SHP77 treated with DMSO at 0.1 percent for 48 hours (cell line): ENCODE results near the gene EDN2.

Source experiments
- DNase-seq: peaks from one replicate; lab custom pipeline; 2025; lab: John Stamatoyannopoulos, UW

Gene EDN2

DNA sequence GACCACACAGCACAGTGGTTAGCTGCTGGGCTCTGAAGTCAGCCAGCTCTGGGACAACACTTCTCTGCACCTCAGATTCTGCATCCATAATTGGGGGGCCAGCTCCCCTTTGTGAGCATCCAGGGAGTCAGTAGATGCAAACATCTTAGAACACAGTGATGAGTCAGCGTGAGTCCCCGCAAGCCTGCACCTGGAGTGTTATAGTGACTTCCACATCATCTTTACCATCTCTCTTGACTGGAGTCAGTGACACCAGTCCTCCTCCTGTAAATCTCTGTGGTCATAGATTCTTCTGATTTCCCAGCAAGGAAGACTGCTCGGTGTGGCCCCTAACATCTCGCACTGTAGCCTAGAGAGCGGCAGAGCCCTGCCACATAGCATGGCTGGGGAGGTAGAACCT, 13.9 kb upstream of the EDN2 start:
- DNase-seq: no peak

- DNase-seq: no peak
These were observed 13.1 kb upstream of the EDN2 start for GRCh38 chr1:41497461-41498030.

- no peak for DNase-seq
These were observed 12.6 kb upstream of the EDN2 start for GRCh38 chr1:41497056-41497440.

- no peak for DNase-seq
These were observed 11.9 kb upstream of the EDN2 start for GRCh38 chr1:41496080-41497055.

DNA sequence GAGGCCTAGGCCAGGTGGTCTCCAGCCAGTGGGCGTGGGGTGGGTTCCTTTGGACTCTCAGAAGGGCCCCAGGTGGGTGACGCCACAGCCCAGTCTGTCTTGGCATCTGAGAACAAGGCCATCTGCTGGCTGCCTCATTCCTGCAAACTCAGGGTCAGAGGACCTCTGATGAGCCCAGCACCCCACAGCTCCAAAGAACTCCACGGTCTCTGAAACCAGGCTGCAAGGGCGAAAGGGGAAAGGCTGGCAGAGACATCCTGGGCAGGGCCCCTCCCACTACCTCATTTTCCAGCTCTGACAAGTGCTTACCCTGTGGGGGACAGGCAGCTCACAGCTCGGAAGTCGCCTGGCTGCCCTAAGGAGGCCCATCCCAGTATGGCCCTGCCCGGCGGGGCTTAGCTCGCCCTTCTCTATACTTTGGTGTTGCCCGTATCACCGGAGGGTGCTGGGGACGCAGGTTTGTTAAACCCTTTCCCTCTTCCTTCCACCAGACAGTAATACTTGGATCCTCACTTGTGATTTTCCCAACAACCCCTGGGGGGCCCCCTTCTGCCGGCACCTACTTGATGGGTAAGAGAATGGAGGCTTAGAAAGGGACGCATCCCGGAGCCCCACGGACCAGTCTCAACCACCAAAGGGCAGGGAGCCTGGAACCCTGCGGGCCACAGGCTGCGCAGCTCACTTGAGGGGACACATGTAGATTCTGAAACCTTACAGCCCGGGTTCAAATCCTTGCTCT, 10.9 kb upstream of the EDN2 start:
- no peak for DNase-seq

DNA sequence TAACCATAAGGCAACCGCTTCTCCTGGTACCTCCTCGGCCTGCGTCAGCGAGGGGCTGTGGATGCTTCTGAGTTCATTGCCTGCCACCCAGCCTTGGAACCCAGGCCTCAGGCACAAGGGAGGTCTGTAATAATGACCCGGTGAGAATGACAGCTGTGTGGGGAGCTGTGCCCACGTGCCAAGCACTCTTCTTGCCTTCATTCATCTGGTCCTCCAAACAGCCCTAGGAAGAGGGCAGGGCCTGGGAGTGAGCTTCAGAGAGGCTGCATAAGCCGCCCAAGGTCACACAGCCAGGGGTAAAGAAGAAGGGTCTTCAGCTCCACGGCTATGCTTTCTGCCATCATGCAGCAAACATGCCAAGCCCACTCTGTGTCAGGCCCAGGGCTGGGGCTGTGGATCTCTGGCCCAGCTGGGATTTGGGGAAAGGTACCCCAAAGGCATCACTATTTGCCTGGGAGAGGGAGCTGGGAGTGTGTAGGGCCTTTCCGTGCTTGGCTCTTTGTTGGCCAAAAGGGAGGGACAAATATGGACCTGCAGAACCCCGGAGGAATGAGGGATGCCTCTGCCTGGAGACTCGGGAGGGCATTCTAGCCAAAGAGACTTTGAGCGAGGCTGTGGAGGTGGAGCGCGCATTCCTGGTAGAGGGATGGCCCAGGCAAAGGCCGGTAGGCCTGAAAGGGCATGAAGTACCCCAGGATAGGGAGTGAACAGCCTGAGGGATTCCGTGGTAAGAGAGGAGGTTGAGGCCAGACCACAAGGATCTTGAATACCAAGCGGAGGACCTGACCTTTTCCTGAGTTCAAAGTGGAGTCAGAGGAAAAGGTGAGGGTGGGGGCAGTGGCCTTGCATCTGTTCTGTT, 10.1 kb upstream of the EDN2 start:
- DNase-seq: no peak

- DNase-seq: no peak
These were observed 9.3 kb upstream of the EDN2 start for GRCh38 chr1:41493626-41494350.

DNA sequence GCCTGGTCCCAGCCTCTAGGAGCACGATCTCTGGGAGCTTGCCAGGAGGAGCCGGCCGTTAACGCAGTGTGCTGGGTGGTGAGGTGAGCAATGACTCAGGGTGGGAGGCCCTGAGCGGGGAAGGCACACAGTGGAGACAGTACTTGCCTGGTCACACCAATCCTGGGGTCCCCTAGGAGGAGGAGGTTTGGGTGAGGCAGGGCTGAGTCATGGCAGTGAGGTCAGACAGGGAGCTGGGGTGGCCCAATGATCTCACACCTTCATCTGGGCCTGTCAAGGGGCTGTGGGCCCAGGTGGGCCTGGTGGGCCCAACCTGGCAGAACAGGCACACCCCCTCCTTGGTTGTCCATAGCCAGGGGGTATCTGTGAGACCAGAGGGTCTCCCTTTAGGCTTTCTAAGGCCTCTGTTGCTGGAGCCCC, 8.6 kb upstream of the EDN2 start:
- no peak for DNase-seq

DNA sequence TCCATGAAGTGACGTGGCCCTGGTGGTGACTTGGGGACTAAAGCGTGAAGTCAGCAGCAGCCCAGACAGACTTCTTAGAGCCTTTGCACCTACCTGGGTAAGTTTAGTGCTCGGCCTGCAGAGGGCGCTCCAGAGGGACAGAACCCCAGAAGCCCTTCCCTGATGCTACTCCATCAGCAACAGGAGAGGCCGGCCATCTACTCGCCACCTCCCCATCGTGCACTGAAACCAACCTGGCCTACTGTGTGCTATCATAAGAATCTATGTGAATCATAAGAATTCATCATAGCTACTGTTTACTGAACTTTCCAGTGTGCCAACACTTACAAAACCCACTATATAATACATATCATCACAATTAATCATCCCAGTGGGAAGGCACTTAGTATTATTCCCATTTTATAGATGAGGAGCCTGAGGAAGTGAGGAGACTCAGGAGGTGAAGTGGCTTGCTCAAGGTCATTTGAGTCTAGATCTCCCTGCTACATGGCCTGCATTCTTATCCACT, 7.9 kb upstream of the EDN2 start:
- no peak for DNase-seq

DNA sequence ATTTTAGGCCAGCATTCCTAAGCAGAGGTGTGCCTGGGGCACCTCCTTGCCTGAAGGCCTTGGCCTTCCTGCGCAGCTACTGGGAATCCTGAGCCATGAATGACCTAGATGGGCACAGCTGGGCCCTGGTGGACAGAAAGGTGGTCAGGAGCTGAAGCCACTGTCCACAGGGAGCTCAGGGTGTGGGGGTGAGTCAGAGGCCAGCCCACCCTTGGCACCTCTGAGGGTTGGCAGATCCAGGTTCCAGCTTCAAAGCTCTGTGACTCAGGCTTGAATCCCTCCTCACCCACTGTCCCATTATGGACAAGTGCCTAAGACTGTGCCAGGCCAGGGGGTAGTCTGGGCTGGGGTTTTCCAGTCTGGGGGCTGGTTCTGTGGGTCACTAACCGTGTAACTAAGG, 6.4 kb upstream of the EDN2 start:
- no peak for DNase-seq

- no peak for DNase-seq
These were observed 5.1 kb upstream of the EDN2 start for GRCh38 chr1:41489561-41489960.

- no peak for DNase-seq
These were observed 3.8 kb upstream of the EDN2 start for GRCh38 chr1:41488040-41488951.

GRCh38 chr1:41487126-41488039, 2.9 kb upstream of the EDN2 start:
- DNase-seq: no peak

DNA sequence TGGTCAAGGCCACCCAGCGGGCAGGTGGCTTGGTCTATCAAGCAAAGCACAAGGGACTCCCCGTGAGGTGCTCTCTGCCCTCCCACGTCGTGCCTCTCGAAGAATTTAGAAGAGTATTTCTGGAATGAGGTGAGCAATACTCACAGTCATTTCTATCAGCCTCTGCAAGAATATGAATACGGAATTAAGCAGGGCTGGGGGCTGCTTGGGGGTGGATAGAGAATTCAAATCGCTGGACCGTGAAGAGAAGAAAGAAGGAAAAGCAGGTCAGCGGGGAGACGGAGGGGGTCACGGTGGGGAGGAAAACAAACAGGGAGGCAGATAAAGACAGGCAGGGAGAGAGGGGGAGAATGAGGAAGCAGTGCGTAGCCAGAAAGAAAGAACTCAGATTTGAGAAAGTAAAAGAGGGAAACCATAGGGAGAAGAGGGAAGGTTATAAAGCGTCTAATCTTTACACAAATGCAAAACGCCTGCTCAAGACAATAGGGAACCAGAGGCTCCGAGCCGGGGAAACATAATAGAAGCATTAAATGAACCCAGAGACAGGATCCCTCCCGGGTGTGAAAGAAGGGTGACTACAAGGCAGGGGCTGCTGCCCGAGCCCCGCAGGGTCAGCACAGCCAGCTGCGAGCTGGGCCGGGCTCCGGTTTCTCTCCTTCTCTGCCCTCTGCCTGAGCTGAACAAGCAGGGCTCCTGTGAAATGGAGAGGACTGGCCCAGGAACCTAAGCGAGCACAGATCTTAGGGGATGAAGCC, 2.1 kb upstream of the EDN2 start:
- no peak for DNase-seq

- DNase-seq: no peak
These were observed 1.5 kb upstream of the EDN2 start for GRCh38 chr1:41486053-41486370.

- no peak for DNase-seq
These were observed 1.1 kb upstream of the EDN2 start for GRCh38 chr1:41485605-41486004.

DNA sequence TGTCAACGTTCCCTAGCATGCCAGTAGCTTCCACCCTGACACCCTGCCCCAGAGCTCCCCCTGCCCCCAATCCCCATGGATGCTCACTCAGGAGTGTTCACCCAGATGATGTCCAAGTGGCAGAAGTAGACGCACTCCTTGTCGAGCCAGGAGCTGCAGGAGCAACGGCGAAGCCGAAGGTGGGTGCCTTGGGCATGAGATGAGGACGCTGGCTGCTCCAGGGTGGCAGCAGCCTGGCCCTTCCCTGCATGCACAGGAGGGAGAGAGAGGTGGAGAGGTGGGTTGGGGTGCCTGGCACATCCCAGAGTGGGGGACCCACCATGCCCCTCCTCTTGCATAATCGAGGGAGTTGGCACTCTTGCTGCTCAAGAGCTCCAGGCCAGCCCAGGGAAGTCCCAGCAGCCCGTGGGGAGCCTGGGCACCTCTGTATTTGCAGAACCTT, 502 bp downstream of the EDN2 start:
- DNase-seq: no peak
